Measurements from ENCODE around the gene USF1. TPM values are rescaled to one million over a fixed set of nuclear protein-coding genes. Genes with fewer than 3 reads are reported as not detected.

Gene USF1
- polyA plus RNA-seq, 3 donors, result 6.3 to 335 (median 25.5) TPM

DNA sequence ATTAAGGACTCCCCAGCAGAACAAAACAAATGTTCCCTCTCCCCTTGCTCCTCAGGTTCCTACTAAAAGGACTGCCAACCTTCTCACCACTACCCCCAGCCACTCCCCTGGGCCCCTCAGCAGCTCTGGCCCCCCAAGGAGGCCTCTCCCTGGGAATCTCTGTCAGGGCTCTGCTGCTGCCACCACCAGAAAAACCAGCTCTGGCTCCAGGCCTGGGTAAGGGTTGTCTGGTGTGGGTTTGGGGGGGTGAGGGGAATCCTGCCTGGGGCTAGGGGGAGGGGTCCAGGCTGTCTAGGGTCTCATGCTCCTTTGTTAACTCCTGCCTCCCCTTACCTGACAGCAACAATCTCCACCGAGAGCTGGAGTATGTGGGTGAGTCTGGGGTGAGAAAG lies 38.8 kb upstream of the USF1 start:
- no peak for DNase-seq
- no peak overlapping the region for H3K4me3 ChIP-seq (replicated peaks in 1 of 3; ENCODE audit: low read depth in 2 of 3, low read length in 3 of 3)
- TF ChIP-seq, protein P1, sequence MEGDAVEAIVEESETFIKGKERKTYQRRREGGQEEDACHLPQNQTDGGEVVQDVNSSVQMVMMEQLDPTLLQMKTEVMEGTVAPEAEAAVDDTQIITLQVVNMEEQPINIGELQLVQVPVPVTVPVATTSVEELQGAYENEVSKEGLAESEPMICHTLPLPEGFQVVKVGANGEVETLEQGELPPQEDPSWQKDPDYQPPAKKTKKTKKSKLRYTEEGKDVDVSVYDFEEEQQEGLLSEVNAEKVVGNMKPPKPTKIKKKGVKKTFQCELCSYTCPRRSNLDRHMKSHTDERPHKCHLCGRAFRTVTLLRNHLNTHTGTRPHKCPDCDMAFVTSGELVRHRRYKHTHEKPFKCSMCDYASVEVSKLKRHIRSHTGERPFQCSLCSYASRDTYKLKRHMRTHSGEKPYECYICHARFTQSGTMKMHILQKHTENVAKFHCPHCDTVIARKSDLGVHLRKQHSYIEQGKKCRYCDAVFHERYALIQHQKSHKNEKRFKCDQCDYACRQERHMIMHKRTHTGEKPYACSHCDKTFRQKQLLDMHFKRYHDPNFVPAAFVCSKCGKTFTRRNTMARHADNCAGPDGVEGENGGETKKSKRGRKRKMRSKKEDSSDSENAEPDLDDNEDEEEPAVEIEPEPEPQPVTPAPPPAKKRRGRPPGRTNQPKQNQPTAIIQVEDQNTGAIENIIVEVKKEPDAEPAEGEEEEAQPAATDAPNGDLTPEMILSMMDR (IDR thresholded peaks at IDR 0.05), result no peak
- H3K36me3 ChIP-seq (replicated peaks in 1 of 2; ENCODE audit: control insufficient read depth in 1 of 2, insufficient read depth in 2 of 2, low read length in 2 of 2), result no peaks in the 10 kb centered on the region
- peaks cover 0 to 3% (median 1%) of the 10 kb centered on the region in 3 donors for H3K27me3 Mint-ChIP-seq (ENCODE audit: low read depth in 3 of 3)
- no peak overlapping the region for H3K27ac ChIP-seq (ENCODE audit: low read depth in 1 of 2, low read length in 2 of 2)
- no peak overlapping the region for H3K4me3 Mint-ChIP-seq
- no peak overlapping the region for H3K4me2 ChIP-seq (replicated peaks; ENCODE audit: extremely low read depth, low read length, poor library complexity, severe bottlenecking)
- H3K4me1 ChIP-seq (ENCODE audit: control insufficient read depth in 1 of 2, insufficient read depth in 2 of 2, low read length in 2 of 2), result peaks cover 61 to 70% of the 10 kb centered on the region in 2 donors
- H4K20me1 ChIP-seq (ENCODE audit: insufficient read depth, low read length), result no peaks in the 10 kb centered on the region
- H3K27me3 ChIP-seq (ENCODE audit: control insufficient read depth in 2 of 2, insufficient read depth in 2 of 2, low read length in 2 of 2), result no peaks in the 10 kb centered on the region
- no peak overlapping the region for H3K9ac ChIP-seq (ENCODE audit: insufficient read depth, low read length, poor library complexity, severe bottlenecking)
- H3K9me3 ChIP-seq (replicated peaks in 1 of 2; ENCODE audit: control insufficient read depth in 1 of 2, insufficient read depth in 1 of 2, low read length in 2 of 2), result no peaks in the 10 kb centered on the region
- H3K36me3 Mint-ChIP-seq, result peaks cover 7 to 15% of the 10 kb centered on the region in 2 donors
- intact Hi-C loops (cut with micrococcal nuclease), result no loop called here
- WGBS (ENCODE audit: insufficient coverage), result no CpG with 5 or more reads among the region's 1 CpG
- no peaks in the 10 kb centered on the region for H3K79me2 ChIP-seq (ENCODE audit: insufficient read depth, low read length)
- H3K4me1 Mint-ChIP-seq, result peaks cover 77% of the 10 kb centered on the region
- no peak overlapping the region for H2AFZ ChIP-seq (ENCODE audit: insufficient read depth, low read depth, low read length, poor library complexity, severe bottlenecking)
- no peaks in the 10 kb centered on the region for H3K9me3 Mint-ChIP-seq
- H3K27ac Mint-ChIP-seq, result peak overlapping the region in 6 of 7 donors; percentile 95 to 98 (median 96)

DNA sequence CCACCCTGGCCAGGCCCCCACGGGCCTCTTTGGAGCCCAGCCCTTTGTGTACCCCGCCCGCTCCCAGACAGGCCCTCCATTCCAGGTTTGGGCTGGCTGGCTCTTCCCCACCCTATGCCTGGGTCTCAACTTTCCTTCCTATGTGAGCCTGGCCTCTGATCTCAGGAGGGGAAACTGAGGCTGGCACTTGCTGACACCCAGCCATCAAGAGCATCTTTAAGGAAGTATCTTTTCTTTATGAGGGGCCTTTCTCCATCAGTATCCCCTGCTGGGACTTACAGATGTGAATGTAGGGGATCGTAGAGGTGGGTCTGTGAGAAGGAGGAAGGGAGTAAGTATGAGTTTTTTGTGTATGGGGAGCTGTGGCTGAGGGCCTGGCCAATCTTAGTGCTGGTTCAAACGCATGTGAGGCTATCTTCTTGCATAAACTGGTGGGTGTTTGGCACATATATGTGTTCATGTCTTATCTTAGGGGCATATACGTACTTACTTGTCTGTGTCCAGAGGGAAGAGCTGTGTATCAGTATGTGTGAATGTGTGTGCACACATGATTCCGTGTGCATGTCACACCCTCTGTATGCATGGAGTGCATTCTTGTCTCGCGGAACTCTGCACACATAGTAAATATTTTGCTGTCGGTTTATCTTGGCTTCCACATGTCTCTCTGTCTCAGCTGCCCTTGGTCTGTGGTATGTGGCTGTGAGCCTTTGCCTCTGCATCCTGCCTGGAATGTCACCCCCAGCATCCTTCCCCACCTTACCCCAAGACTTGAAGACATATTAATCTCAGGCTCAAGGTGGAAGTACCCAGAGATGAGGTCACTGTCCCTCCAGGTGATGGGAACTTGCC lies 38.2 kb upstream of the USF1 start:
- H3K36me3 Mint-ChIP-seq, result peaks cover 7 to 15% of the 10 kb centered on the region in 2 donors
- TF ChIP-seq, protein P1 (IDR thresholded peaks at IDR 0.05), result no peak
- 40% methylated on average over 6 of the region's 10 CpGs for WGBS (ENCODE audit: insufficient coverage)
- H3K27me3 ChIP-seq (ENCODE audit: control insufficient read depth in 2 of 2, insufficient read depth in 2 of 2, low read length in 2 of 2), result no peaks in the 10 kb centered on the region
- peak overlapping the region; percentile 90 to 98 (median 96) for H3K27ac Mint-ChIP-seq
- H3K27me3 Mint-ChIP-seq (ENCODE audit: low read depth in 3 of 3), result peaks cover 0 to 3% (median 1%) of the 10 kb centered on the region in 3 donors
- H3K4me1 Mint-ChIP-seq, result peaks cover 77% of the 10 kb centered on the region
- no peaks in the 10 kb centered on the region for H3K9me3 Mint-ChIP-seq
- DNase-seq, result peak in 1 of 3 donors; percentile 21
- intact Hi-C loops (cut with micrococcal nuclease), result loop anchor here in 1 of 2 donors (1.0 to 2.0 kb wide), 2 partner anchors 12 to 13 kb away; no protein-coding TSS in a partner anchor
- peaks cover 55 to 68% of the 10 kb centered on the region in 2 donors for H3K4me1 ChIP-seq (ENCODE audit: control insufficient read depth in 1 of 2, insufficient read depth in 2 of 2, low read length in 2 of 2)
- H2AFZ ChIP-seq (ENCODE audit: insufficient read depth, low read depth, low read length, poor library complexity, severe bottlenecking), result peak overlapping the region; percentile 26
- no peaks in the 10 kb centered on the region for H3K36me3 ChIP-seq (replicated peaks in 1 of 2; ENCODE audit: control insufficient read depth in 1 of 2, insufficient read depth in 2 of 2, low read length in 2 of 2)
- no peaks in the 10 kb centered on the region for H3K79me2 ChIP-seq (ENCODE audit: insufficient read depth, low read length)
- H4K20me1 ChIP-seq (ENCODE audit: insufficient read depth, low read length), result no peaks in the 10 kb centered on the region
- H3K9ac ChIP-seq (ENCODE audit: insufficient read depth, low read length, poor library complexity, severe bottlenecking), result peak overlapping the region; percentile 49
- H3K4me2 ChIP-seq (replicated peaks; ENCODE audit: extremely low read depth, low read length, poor library complexity, severe bottlenecking), result peak overlapping the region; percentile 29
- peak overlapping the region; percentile 27 to 57 for H3K4me3 Mint-ChIP-seq
- peak overlapping the region; percentile 62 to 89 for H3K27ac ChIP-seq (ENCODE audit: low read depth in 1 of 2, low read length in 2 of 2)
- no peaks in the 10 kb centered on the region for H3K9me3 ChIP-seq (replicated peaks in 1 of 2; ENCODE audit: control insufficient read depth in 1 of 2, insufficient read depth in 1 of 2, low read length in 2 of 2)
- no peak overlapping the region for H3K4me3 ChIP-seq (replicated peaks in 1 of 3; ENCODE audit: low read depth in 2 of 3, low read length in 3 of 3)
